ENCODE measurements around the gene ST7.
"Not testable (repeated sequence)": the region's sequence is repeated elsewhere in the genome, so short reads cannot be mapped to it uniquely, and the experiment has no call there.

- not testable (repeated sequence) for TF ChIP-seq POLR2AphosphoS5 (IDR thresholded peaks at IDR 0.05; ENCODE audit: borderline replicate concordance, low read depth, low read length); FOXP2 (optimal IDR thresholded peaks at IDR 0.05; ENCODE audit: control extremely low read depth, extremely low read length, insufficient read depth)
These were observed 77.5 kb downstream of the ST7 start for GRCh38 chr7:117030793-117031192.

Data from SK-N-MC (cell line).